ENCODE results near the gene SCRN2.

Gene SCRN2

DNA sequence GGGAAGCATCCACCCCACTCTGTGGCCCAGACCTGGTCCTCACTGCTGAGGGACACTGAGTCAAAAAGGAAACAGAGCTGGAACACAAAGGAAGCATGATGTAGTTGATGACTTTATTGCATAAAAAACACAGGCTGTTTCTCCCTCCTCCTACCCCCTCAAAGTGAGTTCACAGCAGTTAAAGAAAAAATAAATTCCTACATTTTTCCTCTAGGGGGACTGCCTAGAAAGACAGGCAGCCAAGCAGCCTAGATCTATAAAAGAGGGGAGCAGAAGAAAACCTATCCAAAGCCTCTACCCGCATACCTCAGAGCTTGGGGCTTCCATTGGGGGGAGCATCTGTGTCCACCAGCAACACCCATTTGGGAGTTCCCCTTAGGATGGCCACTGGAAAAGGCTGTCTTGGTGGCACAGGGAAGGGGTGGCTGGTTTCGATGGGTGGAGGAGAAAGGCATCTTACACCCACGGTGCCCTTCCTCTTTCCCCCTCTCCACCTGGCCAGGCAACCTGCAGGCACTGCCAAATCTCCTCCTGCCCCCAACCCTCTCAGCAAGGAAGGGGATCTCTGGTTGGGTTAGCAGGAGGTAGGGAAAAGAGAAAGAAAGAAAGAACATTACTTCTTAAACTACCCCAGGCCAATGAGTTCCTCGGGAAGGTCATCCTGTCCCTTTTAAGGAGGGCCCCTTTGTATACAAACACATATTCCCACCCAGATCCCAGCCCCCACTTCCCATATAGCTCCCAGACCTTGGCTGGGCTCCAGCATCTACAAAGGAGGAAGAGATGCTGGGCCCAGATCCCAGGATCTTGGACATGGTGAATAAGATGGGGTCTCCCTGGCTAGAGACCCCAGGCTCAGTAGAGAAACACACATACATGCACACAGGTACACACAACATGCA is 4.0 kb upstream of the SCRN2 start:
- no peak for DNase-seq

DNA sequence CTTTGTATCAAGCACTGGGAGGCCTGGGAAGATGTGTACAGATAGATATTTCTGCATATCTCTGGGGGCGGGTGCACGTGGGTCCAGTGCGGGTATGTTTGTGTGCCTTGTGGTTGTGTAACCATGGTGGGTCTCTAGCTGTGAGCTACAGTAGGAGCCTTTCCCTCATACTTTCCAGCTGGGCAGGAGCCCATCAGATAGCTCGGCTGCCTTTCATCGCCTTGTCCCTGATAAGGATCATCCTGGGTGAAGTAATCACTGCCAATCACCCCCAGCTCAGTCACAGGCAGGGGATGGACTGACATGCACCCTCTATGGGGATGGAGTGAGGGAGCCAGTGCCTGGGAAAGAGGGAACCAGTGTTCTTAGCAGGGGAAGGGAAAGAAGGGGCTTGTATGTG is 3.2 kb upstream of the SCRN2 start:
- DNase-seq, result no peak

DNA sequence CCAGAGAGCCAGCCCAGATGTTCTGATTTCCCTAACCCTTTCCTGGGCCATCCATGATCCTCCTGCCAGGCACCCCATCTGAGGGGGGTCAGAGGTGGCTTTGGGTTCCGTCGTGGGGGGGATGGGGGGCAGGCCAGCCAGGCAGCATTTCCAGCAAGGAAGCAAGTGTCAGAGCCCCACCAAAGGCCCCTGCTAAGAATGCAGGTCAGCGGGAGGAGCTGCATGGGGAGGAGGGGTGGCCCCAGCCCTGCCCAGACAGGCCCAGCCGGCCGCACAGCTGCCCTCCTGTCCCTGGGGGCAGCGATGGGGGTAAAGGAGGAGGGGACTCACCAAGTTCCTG is 2.3 kb upstream of the SCRN2 start:
- no peak for DNase-seq

DNA sequence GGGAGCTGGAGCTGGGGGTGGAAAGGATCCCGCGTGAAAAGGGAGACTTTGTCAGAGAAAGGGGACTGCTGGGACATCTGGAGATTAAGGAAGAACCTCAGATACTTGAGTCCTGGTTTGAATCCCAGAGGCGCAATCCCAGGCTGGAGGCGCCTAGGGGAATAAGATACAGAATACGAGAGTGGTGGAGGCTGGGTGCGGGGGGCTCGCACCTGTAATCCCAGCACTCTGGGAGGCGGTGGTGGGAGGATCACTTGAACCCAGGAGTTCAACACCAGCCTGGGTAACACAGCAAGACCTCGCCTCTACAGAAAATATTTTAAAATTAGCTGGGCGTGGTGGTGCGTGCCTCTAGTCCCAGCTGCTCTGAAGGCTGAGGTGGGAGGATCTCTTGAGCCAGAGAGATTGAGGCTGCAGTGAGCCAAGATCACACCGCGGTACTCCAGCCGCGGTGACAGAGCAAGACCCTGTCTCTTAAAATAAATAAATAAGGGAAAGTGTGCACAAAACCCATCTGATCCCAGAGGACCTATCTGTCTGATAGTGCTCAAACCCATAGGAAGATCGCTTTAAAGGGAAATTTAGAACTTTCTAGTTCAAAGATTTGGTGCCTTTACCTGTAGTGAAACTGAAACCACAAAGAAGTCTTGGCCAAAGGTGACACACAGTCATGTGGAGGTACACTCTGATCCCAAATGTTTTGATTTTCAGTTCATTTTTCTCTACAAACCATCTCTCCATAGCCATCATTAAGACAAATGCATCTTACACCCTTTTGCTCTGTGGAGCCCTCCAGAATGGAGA is 617 bp upstream of the SCRN2 start:
- no peak for DNase-seq

DNA sequence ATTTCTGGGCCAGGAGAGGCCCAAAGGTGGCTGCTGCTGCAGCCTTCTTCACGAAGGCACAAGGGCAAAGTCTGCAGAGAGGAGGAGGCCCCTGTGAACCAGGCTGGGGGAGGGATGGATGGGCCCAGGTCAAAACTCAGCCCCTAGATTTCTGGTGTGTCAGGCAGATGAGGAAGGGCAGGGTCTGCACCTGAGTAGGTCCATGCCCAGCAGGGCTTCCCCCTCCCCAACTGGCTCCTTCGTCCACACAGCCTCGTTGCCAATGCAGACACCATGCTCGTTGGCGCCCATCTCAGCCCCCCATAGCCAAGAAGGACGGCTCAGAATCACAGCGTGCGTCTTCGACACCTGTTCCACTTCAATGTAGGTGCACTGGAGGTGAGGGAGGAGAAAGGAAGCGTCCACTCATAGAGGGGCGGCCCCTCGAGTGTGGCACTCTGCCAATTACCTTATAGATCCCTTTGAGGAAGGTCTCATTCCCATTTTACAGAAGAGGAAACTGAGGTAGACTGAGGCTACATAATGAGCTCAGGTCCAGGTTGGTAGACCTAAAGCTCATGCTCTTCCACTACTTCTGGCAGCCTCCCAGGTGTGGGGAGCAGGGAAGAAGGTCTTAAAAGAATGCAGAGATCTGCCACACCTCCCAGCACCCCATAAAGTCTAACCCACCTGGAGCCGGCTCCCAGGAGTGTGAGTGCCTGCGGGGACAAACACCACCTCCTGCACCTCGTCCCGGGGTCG is 902 bp downstream of the SCRN2 start:
- DNase-seq, result no peak

DNA sequence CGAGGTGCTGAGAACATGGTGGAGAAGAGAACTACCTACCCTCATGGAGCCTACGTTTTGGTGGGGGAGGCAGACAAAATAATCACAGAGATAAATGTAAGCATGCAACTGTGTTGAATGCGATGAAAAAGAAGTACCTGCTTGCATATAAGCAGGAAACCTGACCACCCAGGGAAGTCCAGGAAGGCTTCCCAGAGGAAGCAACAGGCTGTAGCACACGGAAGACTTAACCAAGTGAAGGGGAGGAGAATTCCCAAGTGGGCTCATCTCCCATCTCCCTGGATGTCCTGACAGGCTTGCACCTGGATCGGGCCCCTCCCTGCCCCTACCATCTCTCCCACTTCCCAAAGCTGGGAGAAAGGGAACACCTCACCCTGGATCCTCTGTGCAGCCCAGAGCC is 2.0 kb downstream of the SCRN2 start:
- no peak for DNase-seq

DNA sequence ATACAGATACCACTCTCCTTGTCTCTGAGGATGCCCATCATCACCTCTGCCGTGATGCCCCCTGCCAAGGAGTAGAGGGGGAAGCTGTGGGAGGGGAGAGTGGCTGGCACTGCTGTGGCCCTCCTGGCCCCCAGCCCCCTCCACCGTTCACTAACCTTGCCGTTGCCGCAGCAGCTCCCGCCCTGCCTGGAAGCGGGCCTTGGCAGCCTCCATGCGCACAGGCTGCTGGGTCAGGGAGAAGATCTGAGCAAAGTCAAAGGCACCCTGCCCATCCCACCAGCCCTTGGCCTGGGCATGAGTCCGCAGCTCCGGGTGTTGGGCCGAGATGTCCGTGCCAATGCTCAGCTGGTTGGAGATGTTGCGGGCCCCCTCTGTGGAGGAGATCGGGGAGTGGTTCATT is 2.4 kb downstream of the SCRN2 start:
- DNase-seq, result no peak

DNA sequence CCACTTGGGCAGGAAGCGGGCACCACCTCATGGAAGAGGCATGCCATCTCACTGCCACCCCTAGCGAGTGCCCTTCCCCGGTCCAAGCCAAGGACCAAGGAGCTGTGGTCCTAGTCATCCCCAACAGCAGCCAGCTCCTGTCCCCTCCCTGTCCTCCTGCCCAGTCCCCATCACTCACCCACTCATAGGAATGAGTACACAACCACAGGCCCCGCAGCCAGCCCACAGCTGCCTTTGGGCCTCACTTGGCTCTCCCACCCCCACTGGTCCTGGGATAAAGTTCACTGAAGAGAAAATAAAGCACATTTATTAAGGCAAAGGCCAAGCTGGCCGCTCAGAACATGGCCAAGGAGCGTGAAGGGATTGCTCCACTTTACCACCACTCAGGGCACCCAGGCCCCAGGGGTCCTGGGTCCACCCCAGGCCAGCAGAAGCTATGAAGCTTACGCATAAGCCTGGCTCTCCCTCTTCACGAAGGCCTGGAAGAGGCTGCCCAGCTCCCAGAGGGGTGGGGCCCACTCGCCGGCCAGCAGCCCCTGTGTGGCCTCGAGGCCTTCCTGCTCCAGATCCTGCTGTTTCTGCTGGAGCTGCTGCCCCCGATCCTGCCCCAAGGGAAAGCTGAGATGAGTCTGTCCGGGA is 3.6 kb downstream of the SCRN2 start:
- no peak for DNase-seq

DNA sequence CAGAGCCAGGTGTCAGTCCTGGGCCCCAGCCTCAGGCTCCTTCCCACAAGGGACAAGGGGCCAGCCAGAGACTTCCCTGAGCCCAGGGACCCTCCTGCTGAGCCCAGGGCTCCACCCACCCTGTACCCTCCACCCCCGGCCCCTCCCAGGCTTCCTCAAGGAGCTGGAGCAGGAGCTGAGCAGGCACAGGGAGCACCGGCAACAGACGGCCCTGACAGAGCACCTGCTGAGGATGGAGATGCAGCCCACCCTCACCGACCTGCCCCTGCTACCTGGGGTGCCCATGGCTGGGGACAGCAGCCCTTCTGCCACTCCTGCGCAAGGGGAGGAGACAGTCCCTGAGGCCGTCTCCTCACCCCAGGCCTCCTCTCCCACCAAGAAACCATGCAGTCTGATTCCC is 4.5 kb downstream of the SCRN2 start:
- DNase-seq, result no peak

DNA sequence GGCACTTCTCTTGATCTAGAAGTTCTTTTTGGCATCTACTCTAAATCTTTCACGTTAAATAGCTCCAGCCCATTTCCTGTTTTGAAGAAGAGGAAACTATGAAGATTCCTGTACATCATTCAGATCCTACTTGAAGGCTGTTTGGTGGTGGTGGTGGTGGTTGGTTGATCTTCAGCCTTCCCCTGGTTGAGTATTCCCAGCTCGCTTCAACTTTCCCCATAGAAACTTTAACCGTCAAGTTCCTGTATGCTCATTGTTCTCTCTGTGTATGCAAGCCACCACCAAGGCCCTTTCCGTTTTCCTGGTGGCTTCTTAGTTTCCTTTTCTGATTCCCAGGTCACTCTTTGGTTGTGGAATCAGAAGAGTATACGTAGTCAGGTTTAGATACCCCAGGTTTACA is 6.3 kb downstream of the SCRN2 start:
- DNase-seq, result no peak

DNA sequence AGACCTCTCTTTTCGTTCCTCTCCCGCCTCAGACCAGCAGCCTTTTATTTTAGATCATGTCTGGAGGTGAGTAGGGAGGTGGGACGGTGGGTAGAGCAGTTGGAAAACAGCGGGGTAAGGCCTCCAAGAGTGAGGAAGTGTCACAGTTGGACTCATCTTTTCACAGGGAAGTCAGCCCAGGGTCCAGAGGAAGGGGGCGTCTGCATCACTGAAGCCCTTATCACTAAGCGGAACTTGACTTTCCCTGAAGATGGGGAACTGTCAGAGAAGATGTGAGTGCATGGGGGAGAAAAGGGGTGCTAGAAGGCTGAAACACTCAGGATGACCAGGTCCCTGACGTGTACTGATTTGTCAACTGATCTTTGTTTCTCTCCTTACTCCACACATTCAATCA is 9.1 kb downstream of the SCRN2 start:
- no peak for DNase-seq

DNA sequence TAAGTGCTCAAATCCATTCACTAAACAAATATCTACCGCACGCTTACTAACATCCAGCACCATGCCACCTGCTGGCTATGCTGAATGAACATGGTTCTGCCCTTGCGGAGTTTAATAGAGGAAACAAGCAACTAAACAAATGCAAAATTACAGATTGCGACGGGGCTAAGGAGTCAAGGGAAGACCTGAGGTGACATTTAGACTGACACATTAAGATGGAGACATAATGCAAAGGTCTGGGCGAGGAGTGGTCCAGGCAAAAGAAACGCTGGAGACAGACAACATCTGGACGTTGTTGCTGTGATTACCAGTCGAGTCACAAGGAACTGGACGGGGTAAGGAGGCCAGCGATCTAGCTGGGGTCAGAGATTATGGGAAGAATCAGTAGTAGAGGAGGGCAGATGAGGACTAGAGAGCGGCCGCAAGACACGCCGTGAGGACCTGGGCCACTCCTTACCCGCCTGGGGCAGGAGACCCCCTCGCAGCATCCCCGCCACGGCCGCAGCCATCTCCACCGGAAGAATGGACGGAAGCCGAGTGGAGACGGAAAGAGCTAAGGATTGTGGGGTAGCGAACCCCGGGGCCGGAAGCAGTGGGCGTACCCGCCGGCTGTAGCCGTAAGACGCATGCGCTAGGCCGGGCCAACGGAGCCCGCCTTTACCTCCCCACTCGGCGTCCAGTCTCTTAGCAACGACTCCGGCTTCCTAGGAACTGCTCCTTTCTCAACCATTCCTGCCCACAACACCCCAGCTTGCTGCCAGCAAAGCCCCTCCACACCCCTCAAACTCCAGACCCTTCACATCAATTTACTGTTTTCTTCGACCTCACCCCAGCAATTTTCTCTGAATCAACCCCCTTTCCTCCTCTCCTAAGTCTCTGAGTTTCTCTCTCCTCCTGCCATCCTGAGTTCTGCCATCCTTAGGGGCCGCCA is 9.8 kb downstream of the SCRN2 start, which contains the start of the genes LRRC46 and MRPL10:
LRRC46 (plus strand) TSS at position 668 of the 931 bp plus-strand sequence. CDS start 320 bp downstream, outside the sequence.
MRPL10 (minus strand) TSS at position 539 of the 931 bp plus-strand sequence; CDS start at position 509, 30 bp downstream.
- peak; percentile 79 for DNase-seq

DNA sequence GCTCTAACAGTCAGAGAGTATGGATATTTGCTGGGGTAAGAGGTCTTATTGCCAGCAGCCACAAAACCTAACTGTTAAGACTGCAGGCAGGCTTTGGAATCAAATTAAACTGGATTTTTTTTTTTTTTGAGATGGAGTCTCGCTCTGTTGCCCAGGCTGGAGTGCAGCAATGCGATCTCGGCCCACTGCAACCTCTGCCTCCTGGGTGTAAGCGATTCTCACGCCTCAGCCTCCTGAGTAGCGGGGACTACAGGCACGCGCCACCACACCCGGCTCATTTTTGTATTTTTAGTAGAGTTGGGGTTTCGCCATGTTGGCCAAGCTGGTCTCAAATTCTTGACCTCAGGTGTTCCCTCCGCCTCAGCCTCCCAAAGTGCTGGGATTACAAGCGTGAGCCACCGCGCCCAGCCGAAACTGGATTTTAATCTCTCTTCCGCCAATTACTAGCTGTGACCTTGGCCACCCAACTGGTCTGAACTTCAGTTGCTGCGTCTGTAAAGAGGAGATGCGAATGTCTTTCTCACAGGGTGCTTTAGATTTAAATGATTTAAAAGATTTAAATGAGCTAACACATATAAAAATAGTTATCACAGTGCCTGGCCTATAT is 10.6 kb downstream of the SCRN2 start:
- no peak for DNase-seq

DNA sequence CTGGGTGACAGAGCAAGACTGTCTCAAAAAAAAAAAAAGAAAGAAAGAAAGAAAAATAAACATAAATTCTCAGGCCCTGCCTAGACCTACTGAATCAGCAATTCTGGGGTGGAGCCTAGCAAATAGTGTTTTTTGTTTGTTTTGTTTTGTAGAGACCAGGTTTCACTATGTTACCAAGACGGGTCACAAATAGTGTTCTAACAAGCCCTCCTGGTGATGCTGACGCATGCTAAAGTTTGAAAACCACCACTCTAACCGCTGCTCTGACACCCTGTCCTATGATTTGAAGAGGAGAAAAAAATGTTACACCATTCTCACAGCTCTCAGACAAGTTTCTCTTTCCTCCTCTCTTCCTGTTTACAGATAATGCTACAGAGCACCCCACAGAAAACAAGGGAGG is 11.2 kb downstream of the SCRN2 start:
- no peak for DNase-seq

DNA sequence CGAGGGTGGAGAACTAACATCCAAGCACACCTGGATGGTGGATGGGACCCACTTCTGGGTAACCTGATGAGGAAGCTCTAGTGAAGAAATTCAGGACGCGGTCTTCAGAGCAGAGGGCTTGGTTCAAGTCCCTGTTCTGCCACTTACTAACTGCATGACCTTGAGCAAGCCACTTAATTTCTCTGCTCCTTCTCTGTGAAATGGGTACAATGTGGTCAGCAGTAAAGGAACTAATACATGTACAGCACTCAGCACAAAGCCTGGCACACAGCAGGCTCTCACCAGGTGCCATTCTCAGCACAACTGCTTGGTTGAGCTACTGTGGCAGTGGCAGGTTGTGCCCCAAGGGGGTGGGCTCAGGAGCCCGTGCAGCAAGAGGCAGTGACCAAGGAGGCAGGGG is 17.6 kb downstream of the SCRN2 start:
- DNase-seq, result no peak

DNA sequence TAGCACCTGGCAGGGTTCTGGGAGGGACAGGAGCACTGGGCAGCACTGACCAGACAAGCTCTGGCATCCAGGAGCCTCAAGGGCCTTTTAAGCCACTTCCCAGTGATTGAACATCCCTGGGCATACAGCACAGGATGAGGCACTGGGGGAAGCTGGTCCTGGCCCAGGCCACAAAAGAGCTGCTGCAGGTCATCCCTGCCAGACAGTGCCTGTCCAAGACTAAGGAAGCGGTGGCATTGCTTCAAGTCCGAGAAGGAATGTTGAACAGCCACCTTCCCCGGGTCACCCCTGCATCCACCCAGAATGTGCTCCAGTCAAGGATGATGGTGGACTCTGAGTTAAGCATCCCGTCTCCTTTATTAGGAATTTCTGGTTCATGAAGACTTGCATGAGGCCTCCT is 18.3 kb downstream of the SCRN2 start:
- DNase-seq, result no peak

DNA sequence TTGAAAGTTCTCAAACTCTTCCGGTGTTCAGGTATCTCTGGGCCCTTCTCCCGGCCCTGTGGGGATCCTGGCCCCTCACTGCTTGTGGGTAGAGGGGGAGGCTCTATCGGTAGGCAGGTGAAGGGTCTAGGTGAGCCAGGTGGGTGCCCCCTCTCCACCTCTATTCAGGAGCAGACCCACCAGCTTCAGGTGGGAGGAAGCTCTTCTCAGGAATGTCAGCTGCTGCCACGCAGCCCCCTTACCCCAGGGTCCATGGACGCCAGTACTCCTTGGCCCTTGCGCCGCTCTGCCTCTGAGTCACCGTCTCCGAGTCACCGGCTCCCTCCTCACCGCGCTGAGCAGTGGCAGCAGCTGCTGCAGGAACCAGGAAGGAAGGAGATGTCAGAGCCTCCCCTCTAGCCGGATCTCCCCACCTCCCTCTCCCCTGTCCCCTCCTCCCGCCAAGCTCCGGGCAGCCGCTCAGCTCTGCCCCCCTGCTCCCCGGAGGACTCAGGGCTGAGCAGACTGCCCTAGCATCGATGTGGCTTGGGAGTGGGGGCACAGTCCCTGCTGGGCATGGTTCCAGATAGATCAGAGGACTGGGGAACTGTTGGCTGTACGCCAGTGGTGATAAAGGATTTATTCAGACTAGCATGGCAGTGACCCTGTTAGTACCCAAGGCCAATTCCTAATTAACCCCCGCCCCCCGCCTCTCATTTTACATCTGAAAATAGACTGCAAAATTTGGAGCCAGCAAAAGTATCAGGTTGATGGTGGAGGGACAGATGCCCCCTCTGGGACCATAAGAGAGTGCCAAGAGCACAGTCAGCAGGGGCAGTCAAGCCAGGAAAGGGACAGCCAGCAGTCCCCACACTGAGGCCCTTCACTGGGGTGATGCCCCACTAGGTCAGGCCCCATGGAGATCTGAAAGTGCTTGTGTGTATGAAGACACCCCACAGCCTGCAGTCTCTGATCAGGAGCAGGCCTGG is 19.4 kb downstream of the SCRN2 start, which contains the start of gene OSBPL7:
OSBPL7 (minus strand) TSS at position 371 of the 968 bp plus-strand sequence. CDS start 1,516 bp downstream, outside the sequence.
- DNase-seq, result peak; percentile 47

DNA sequence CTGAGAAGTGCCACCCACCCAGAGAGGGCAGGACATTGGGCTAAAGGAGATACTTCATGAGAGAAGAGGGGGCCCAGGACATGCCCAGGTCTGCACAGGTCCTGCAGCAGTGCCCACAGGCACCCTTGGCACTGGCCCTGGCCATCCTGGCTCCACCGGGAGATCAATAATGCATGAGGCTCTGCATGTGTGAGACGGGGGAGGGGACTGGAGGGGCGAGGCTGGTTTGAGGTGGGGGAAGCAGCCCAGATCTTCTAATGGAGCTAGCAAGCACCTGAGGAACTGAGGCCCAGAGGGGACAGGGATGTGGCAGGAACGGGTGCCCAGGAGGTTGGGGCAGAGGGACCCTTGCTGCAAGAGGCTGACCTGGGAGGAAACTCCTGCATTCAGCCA is 20.0 kb downstream of the SCRN2 start:
- no peak for DNase-seq

DNA sequence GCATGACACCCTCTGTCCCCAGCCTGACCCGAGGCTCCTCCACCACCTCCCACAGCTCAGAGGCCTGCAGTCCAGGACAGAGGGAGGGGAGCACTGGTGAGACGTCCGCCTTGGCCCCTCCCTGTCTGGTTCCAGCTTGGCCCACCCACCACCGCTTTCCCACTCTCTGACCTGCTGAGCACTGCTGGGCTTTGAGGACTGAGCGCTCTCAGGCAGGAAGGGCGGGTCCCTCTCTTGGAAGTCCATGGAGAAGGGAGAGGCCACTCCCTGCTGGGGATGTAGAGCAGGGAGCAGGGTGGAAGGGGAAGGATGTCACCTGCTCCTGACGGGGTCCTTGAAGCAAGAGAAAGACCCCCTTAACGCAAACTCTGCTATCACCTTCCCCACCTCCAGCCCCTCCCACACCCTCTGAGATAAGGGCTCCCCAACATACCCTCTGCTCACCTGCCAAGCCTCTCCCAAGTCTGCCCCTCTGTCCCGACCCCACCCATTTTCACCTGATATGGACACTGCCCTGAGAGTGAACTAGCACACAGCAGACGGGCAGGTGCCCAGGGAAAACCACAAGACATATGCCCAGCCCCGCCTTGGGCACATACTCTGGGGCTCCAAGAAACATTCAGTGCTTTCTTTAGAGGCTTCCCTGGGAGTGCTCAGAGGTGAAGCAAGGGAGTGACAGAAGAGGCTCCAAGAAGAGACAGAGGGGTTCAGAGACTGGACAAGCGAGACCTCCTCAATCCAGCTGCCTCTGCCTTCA is 20.9 kb downstream of the SCRN2 start:
- DNase-seq, result no peak
